GM19463 (cell line): ENCODE data around the gene OSGEP.

ENCODE experiments used
- ATAC-seq: cut with Tn5 transposase; IDR thresholded peaks from one replicate; pipeline ENCODE4 v1.9.1; 2021; ENCODE audit warnings: mild to moderate bottlenecking, moderate library complexity; ENCODE audit not compliant: unreplicated experiment

The OSGEP gene

GRCh38 chr14:20434701-20435581 is 19.7 kb downstream of the OSGEP start:
- ATAC-seq = no peak

GRCh38 chr14:20429801-20430669 is 24.6 kb downstream of the OSGEP start:
- no peak for ATAC-seq

- ATAC-seq = no peak
Measured at GRCh38 chr14:20428802-20429201, 25.8 kb downstream of the OSGEP start.

DNA sequence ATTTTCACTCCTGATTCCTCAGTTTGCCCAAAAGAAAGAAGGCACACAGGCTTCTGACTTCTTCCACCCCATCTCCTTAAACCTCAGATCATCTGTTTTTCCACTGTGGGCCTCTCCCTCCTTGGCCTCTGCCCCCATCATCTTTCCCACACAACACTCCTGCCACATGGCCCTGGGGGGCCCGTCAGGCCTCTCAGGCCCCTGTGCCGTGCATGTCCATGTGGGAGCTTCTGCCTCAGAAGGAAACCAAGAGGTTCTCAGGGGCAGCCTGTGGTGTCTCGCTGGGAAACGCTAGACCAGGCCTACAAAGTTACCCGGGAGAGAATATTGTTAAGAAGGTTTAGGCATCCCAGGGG is 26.6 kb downstream of the OSGEP start:
- ATAC-seq = peak; percentile 49

GRCh38 chr14:20427231-20428009 is 27.2 kb downstream of the OSGEP start:
- ATAC-seq = peak; percentile 71

- no peak for ATAC-seq
Measured at GRCh38 chr14:20424851-20425250, 29.8 kb downstream of the OSGEP start.

- ATAC-seq = no peak
Measured at GRCh38 chr14:20422886-20423285, 31.7 kb downstream of the OSGEP start.

GRCh38 chr14:20421267-20421666 is 33.3 kb downstream of the OSGEP start:
- ATAC-seq = no peak

DNA sequence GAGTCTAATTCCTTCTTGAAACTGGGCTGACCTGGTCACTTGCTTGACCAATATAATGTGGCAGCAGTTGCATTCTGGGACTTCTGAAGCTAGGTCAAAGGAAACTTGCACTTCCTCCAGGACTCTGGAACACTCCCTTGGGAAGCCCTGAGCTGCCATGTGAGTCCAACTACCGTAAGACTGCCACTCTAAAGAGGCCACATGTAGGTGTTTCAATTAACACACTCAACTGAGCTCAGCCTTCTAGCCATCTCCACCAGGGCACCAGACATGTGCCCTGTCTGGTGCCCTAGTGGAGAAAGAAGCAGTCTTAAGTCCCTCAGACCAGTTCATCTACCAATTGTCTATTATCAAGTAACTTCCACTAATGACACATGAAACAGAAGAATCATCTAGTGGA is 35.2 kb downstream of the OSGEP start:
- ATAC-seq = no peak

DNA sequence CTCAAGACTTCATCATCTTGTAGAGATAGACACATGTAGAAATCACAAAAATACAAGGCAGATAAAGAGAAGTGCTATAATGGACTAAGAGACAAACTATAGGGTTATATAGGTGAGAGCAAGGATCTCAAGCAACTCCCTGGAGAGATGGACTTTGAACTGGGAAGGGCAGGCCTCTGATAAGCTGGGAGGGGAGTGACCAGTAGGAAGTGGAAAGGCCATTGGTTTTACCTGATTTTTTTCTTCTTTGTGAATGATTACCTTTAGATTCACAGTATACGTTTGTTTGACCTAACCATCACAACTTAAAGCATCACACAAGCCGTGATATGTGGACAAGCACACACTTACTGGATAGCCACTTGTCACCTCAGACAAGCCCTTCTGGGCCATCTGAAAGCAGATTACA is 36.1 kb downstream of the OSGEP start:
- no peak for ATAC-seq

DNA sequence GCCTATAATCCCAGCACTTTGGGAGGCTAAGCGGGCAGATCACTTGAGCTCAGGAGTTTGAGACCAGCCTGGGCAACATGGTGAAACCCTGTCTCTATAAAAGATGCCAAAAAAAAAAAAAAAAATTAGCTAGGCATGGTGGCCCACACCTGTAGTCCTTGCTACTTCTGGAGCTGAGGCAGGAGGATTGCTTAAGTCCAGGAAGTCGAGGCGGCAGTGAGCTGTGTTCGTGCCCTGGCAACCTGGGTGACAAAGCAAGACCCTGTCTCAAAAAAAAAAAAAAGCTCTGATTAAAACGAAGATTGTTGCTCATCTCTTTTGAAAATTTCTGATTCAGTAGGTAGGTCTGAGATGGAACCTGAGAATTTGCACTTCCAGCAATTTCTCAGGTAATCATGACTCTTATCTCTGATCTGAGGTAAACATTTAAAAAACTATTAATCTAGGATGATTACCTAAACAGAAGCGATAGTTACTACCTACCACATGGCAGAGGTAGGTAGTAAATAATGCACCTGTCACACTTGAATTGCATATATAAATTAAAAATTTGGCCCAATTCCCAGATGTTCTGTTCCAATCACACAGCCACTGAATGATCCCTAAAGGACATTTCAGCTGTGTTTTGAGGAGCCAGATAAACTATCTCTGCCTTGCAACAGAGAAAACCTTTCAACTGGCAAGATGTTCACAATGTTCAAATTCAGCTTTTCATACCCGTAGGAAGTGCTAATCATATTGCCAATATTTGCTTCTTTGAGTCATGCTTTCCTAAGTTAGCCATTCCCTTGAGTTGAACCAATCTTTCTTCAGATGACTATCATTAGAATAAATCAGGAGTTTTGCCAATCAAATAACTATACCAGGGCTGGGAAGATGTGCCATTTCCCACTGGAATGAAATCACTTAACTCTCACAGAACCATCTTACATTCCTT is 37.1 kb downstream of the OSGEP start:
- no peak for ATAC-seq

- ATAC-seq = no peak
Measured at GRCh38 chr14:20416223-20416622, 38.4 kb downstream of the OSGEP start.

DNA sequence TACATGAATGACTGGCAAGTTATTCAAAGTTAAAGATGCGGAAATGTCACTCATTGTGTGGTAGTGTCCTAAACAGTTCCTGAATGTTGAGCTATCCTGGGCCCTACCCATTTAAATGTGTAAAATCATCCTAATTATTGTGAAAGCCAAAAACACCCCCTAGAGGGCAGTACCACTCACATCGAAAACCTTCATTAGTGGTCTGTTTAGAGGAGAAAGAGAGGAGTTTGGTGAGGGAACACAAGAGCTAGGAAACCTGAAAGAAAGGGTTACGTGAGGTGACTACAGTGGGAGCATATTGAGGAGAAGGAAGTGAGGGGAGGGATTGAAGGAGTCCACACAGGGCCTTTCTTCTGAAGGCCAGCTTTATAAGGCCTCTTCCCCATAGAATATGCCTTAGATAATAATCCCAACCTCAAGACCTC is 38.8 kb downstream of the OSGEP start:
- peak; percentile 31 for ATAC-seq

DNA sequence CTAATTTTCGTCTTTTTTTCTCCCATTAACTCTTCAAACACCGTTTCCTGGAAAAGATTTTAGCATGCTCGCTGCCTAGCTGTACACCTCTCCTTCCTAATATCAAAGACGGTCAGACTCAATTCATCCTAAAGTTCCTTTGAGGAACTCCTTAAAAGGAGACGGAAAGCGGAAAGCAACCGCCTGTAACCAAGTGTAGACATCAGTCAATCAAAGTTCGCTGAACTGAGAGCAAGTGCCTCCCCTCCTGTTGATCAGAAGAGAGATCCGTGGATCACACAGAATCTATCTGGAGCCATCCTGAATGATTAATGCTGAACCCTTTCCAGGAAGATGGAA is 40.9 kb downstream of the OSGEP start:
- peak; percentile 38 for ATAC-seq

GRCh38 chr14:20412876-20413743 is 41.5 kb downstream of the OSGEP start, which contains the start of gene TEP1:
Gene TEP1, minus strand, starts transcription at chr14:20413501. Its CDS starts 5,062 bp downstream, at chr14:20408439.
- peak; percentile 79 for ATAC-seq

- ATAC-seq = peak; percentile 36
Measured at GRCh38 chr14:20412411-20412810, 42.2 kb downstream of the OSGEP start.

- ATAC-seq = no peak
Measured at GRCh38 chr14:20409226-20409625, 45.4 kb downstream of the OSGEP start.

- ATAC-seq = no peak
Measured at GRCh38 chr14:20403521-20403920, 51.1 kb downstream of the OSGEP start.

DNA sequence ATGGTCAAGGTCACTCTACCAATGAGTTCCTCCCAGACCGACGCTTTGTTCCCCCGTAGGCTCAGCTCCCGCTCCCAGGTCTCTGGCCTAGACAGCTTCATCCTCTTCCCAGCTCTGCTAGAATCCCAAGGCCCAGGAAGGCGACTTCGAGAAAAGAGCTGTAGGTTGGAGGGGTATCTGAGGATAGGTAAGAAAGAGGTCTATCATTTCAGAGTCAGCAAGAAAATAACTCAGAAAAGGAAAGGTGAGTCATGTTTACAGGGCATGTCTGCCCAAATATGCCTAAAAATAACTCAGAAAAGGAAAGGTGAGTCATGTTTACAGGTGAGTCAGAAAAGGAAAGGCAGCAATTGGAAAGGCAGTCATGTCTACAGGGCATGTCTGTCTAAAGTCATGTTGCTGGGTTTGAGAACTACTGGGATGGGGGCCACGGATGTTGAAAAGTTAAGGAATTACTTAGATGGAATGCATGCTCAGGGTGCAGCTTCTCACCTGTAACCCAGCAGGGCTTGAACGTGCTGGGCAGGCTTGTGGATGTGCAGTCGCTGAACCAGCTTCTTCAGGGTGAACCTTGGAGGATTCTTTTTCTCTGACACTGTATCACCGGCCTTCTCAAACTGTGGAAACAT is 53.5 kb downstream of the OSGEP start:
- ATAC-seq = no peak
